K562 (cell line): ENCODE measurements around the gene ALDH3B2.

ENCODE experiments used
- AFF4 ChIP-seq: sonication (generic); formaldehyde crosslinking; IDR thresholded peaks from 2 replicates; pipeline ENCODE4 v1.8.0; 2023; ENCODE audit warnings: mild to moderate bottlenecking, missing genetic modification reagents
- ARID3A ChIP-seq: IDR thresholded peaks from 2 replicates; pipeline ENCODE4 v1.6.1; 2012; ENCODE audit warnings: low read depth, low read length, improper control_type of control experiment, borderline replicate concordance
- CTCF ChIP-seq, 3 experiments: IDR thresholded peaks in 2 of 3; conservative IDR thresholded peaks in 1 of 3; 2 replicates each; pipeline ENCODE4 v1.5.1; 2011 to 2012; ENCODE audit warnings: low read length in 3 of 3, mild to moderate bottlenecking in 3 of 3, control low read depth in 2 of 3, improper control_type of control experiment in 1 of 3, inconsistent platforms in 1 of 3, low read depth in 1 of 3, mixed read lengths in 1 of 3, moderate library complexity in 1 of 3; ENCODE audit not compliant: insufficient read depth in 2 of 3
- GTF2A2 ChIP-seq: IDR thresholded peaks from 2 replicates; pipeline ENCODE4 v1.6.1; 2016; ENCODE audit warnings: mild to moderate bottlenecking, missing genetic modification characterization, missing compliant biosample characterization
- MAFF ChIP-seq: IDR thresholded peaks from 2 replicates; pipeline ENCODE4 v1.6.1; 2012; ENCODE audit warnings: low read length, improper control_type of control experiment
- NONO ChIP-seq, 2 experiments: fragments of 200-400 bp in 1 of 2; fragments of 450-650 bp in 1 of 2; formaldehyde crosslinking in 1 of 2; IDR thresholded peaks; 2 replicates each; pipeline ENCODE4 v1.6.1; 2017; ENCODE audit warnings: low read depth in 2 of 2, mild to moderate bottlenecking in 2 of 2, moderate library complexity in 2 of 2, low read length in 1 of 2
- SIX5 ChIP-seq, 2 experiments: IDR thresholded peaks; 2 replicates each; pipeline ENCODE4 v1.6.1; 2011; ENCODE audit warnings: low read length in 2 of 2, borderline replicate concordance in 1 of 2, low read depth in 1 of 2, mild to moderate bottlenecking in 1 of 2, moderate library complexity in 1 of 2; ENCODE audit not compliant: insufficient read depth in 1 of 2
- TEAD2 ChIP-seq: fragments of 450-650 bp; IDR thresholded peaks from 2 replicates; pipeline ENCODE4 v1.6.1; 2016; ENCODE audit warnings: missing genetic modification characterization, control low read depth, missing compliant biosample characterization
- U2AF1 ChIP-seq: fragments of 200-400 bp; formaldehyde crosslinking; optimal IDR thresholded peaks from 2 replicates; pipeline ENCODE3; 2017; ENCODE audit warnings: mild to moderate bottlenecking, low read depth, low read length, moderate library complexity
- USF2 ChIP-seq: sonication (generic); formaldehyde crosslinking; IDR thresholded peaks from 2 replicates; pipeline ENCODE4 v1.5.0; 2020; ENCODE audit warnings: missing genetic modification reagents
- ZBTB33 ChIP-seq: sonication (generic); formaldehyde crosslinking; IDR thresholded peaks from 2 replicates; pipeline ENCODE4 v1.8.1; 2023; ENCODE audit warnings: mild to moderate bottlenecking, missing genetic modification reagents
- ZBTB34 ChIP-seq: fragments of 250-450 bp; sonication (Bioruptor Pico); IDR thresholded peaks from 2 replicates; pipeline ENCODE4 v1.8.0; 2021; ENCODE audit warnings: mild to moderate bottlenecking, moderate library complexity
- ZNF184 ChIP-seq: sonication (generic); formaldehyde crosslinking; IDR thresholded peaks from 2 replicates; pipeline ENCODE4 v1.5.0; 2020; ENCODE audit warnings: missing genetic modification reagents
- ZNF609 ChIP-seq: sonication (generic); formaldehyde crosslinking; IDR thresholded peaks from 2 replicates; pipeline ENCODE4 v1.8.1; 2023; ENCODE audit warnings: missing genetic modification reagents, mild to moderate bottlenecking, borderline replicate concordance

GRCh38 chr11:67617243-67617953, 57.0 kb downstream of the ALDH3B2 start:
- TF ChIP-seq USF2 (CRISPR knock-in tag) (no peak), SIX5 (IDR thresholded peaks at IDR 0.05; ENCODE audit: borderline replicate concordance in 1 of 2, insufficient read depth in 1 of 2, low read depth in 1 of 2, low read length in 2 of 2) (no peak), ZNF609 (CRISPR knock-in tag) (no peak), CTCF (IDR thresholded peaks at IDR 0.05 in 2 of 3, conservative IDR thresholded peaks at IDR 0.05 in 1 of 3; ENCODE audit: insufficient read depth in 2 of 3, low read depth in 1 of 3, low read length in 3 of 3) (no peak), ARID3A (no peak), ZNF184 (CRISPR knock-in tag) (no peak), MAFF (no peak), U2AF1 (no peak), AFF4 (CRISPR knock-in tag) (no peak), ZBTB34 (no peak), TEAD2 (tag) (no peak), ZBTB33 (no peak), GTF2A2 (no peak), NONO (IDR thresholded peaks at IDR 0.05; ENCODE audit: low read depth in 2 of 2, low read length in 1 of 2) (no peak)
